K562 (cell line): ENCODE measurements around the gene SIMC1. TPM values are rescaled to one million over a fixed set of nuclear protein-coding genes. Genes with fewer than 3 reads are reported as not detected.

Experiments
- ATF2 ChIP-seq: sonication (generic); formaldehyde crosslinking; IDR thresholded peaks from 2 replicates; pipeline ENCODE4 v1.8.1; 2022; ENCODE audit warnings: missing genetic modification reagents
- CREBBP ChIP-seq: IDR thresholded peaks from one replicate; pipeline ENCODE4 v1.6.1; 2012; ENCODE audit warnings: low read depth, mild to moderate bottlenecking, control low read depth, inconsistent platforms, low read length
- DIDO1 ChIP-seq: fragments of 450-650 bp; IDR thresholded peaks from 2 replicates; pipeline ENCODE4 v1.6.1; 2016; ENCODE audit warnings: low read depth, missing biosample characterization, missing genetic modification characterization
- FOXA1 ChIP-seq: fragments of 450-650 bp; IDR thresholded peaks from 2 replicates; pipeline ENCODE4 v1.6.1; 2016; ENCODE audit warnings: mild to moderate bottlenecking, borderline replicate concordance
- MCM3 ChIP-seq: fragments of 450-650 bp; IDR thresholded peaks from 2 replicates; pipeline ENCODE4 v1.6.1; 2016
- MCM7 ChIP-seq, 2 experiments: fragments of 450-650 bp; IDR thresholded peaks; 2 replicates each; pipeline ENCODE4 v1.6.1; 2016 to 2018
- MECOM ChIP-seq: fragments of 250-450 bp; sonication (Bioruptor Pico); IDR thresholded peaks from 2 replicates; pipeline ENCODE4 v1.8.0; 2022; ENCODE audit warnings: inconsistent platforms
- NFATC3 ChIP-seq: fragments of 450-650 bp; IDR thresholded peaks from 2 replicates; pipeline ENCODE4 v1.6.1; 2017; ENCODE audit warnings: mild to moderate bottlenecking
- PTRF ChIP-seq: fragments of 450-650 bp; IDR thresholded peaks from 2 replicates; pipeline ENCODE4 v1.6.1; 2016; ENCODE audit warnings: mild to moderate bottlenecking, missing genetic modification characterization, missing compliant biosample characterization
- RERE ChIP-seq: sonication (generic); formaldehyde crosslinking; IDR thresholded peaks from 2 replicates; pipeline ENCODE4 v1.8.0; 2023; ENCODE audit warnings: missing genetic modification reagents, mild to moderate bottlenecking, borderline replicate concordance
- RFX1 ChIP-seq: fragments of 450-650 bp; IDR thresholded peaks from 2 replicates; pipeline ENCODE4 v1.6.1; 2016; ENCODE audit warnings: mild to moderate bottlenecking, moderate library complexity
- TCF7L2 ChIP-seq: fragments of 150-350 bp; IDR thresholded peaks from 2 replicates; pipeline ENCODE4 v1.6.1; 2016; ENCODE audit warnings: low read depth, mild to moderate bottlenecking, low read length, moderate library complexity
- ZNF134 ChIP-seq: fragments of 250-450 bp; sonication (Bioruptor Pico); conservative IDR thresholded peaks from 2 replicates; pipeline ENCODE4 v1.4.0; 2020
- ZNF224 ChIP-seq: sonication (generic); formaldehyde crosslinking; IDR thresholded peaks from 2 replicates; pipeline ENCODE4 v1.8.0; 2022; ENCODE audit warnings: mild to moderate bottlenecking, missing genetic modification reagents
- ZSCAN29 ChIP-seq: fragments of 450-650 bp; IDR thresholded peaks from 2 replicates; pipeline ENCODE4 v1.6.1; 2017
- polyA plus RNA-seq, 8 experiments: library from polyadenylated mRNA; depleted of rRNA in 4 of 8; stranded (reverse) in 5 of 8; unstranded in 3 of 8; fragments of >200 nt; fragmentation: Nextera tagmentation in 2 of 8; fragmentation: Illumina TruSeq in 1 of 8; extraction: Ambion mirVana in 2 of 8; extraction: Trizol in 1 of 8; gene quantifications; 2 replicates each; pipeline versions ENCODE4 v1.2.1 to v1.2.3, GENCODE V29; 2011 to 2014; ENCODE audit warnings: inconsistent platforms in 1 of 8, missing spikeins in 1 of 8
- total RNA-seq, 7 experiments: library from RNA; depleted of rRNA in 6 of 7; stranded (reverse); fragments of >200 nt in 6 of 7; fragmentation: Illumina TruSeq in 2 of 7; extraction: Trizol in 2 of 7; gene quantifications; 2 replicates each; pipeline versions ENCODE4 v1.2.1 to v1.2.3, GENCODE V29; 2011 to 2021; ENCODE audit warnings: low replicate concordance in 1 of 7
- TF ChIP-seq, protein P1 (sequence below): fragments of 250-450 bp; sonication (Bioruptor Pico); IDR thresholded peaks from 2 replicates; pipeline ENCODE4 v1.8.0; 2022; ENCODE audit warnings: inconsistent platforms, mild to moderate bottlenecking, moderate library complexity, borderline replicate concordance
- TF ChIP-seq, protein P2 (sequence below): fragments of 450-650 bp; formaldehyde crosslinking; IDR thresholded peaks from 2 replicates; pipeline ENCODE4 v1.4.0; 2020; ENCODE audit warnings: mild to moderate bottlenecking, moderate library complexity
- TF ChIP-seq, protein P3 (sequence below): fragments of 200-800 bp; sonication (Bioruptor generic); IDR thresholded peaks from 2 replicates; pipeline ENCODE4 v1.6.1; 2017; ENCODE audit warnings: missing genetic modification characterization, missing compliant biosample characterization

SIMC1 gene
- total and polyA plus RNA-seq, 9 of the 15 experiments (the other 6 are each of a cell fraction or from before 2014, with no cell fraction given): 7.2 to 36.3 (median 14.7) TPM

DNA sequence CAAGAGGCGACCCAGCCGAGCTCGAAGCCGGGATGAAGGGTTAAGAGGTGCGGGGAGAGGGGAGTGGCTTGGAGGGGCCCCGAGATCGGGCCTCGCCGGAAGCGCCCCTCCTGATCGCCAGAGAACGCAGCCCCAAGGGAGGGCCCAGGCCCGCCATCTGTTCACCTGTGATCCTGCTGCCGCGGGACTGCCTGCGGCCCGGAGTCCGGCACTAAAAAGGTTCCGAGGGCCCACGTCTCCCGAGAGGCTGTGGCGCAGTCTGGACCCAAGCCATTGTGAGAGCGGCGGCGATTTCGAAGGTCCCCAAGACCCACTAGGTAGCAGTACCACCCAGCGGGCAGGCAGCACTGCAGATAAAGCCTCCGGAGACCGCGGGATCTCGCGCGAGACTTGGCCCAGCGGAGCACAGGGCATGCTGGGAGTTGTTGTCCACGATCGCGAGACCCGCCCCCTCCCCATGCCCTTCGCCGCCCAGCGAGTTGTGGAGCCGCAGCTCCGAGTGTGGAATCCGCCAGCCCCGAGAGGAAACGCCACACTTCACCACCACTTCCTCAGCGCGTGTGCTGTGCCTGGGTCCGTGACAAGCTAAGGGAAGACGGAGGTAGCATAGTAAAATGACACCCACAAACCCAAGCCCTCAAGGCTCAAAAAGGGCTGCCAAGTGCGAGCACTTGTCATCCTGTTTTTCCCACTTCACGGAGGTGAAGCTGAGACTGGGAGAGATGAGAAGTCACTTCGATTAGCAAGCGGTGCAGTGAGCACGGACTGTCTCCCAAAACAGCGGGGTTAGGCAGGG, 123.4 kb downstream of the SIMC1 start, which contains the start of gene KIAA1191 (continued):
- no peak for TF ChIP-seq RERE
- TF ChIP-seq, protein P1, sequence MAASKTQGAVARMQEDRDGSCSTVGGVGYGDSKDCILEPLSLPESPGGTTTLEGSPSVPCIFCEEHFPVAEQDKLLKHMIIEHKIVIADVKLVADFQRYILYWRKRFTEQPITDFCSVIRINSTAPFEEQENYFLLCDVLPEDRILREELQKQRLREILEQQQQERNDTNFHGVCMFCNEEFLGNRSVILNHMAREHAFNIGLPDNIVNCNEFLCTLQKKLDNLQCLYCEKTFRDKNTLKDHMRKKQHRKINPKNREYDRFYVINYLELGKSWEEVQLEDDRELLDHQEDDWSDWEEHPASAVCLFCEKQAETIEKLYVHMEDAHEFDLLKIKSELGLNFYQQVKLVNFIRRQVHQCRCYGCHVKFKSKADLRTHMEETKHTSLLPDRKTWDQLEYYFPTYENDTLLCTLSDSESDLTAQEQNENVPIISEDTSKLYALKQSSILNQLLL (CRISPR knock-in tag): no peak
- TF ChIP-seq MECOM (CRISPR knock-in tag): no peak
- TF ChIP-seq MCM7 (IDR thresholded peaks at IDR 0.05): no peak
- no peak for TF ChIP-seq FOXA1
- TF ChIP-seq, protein P2, sequence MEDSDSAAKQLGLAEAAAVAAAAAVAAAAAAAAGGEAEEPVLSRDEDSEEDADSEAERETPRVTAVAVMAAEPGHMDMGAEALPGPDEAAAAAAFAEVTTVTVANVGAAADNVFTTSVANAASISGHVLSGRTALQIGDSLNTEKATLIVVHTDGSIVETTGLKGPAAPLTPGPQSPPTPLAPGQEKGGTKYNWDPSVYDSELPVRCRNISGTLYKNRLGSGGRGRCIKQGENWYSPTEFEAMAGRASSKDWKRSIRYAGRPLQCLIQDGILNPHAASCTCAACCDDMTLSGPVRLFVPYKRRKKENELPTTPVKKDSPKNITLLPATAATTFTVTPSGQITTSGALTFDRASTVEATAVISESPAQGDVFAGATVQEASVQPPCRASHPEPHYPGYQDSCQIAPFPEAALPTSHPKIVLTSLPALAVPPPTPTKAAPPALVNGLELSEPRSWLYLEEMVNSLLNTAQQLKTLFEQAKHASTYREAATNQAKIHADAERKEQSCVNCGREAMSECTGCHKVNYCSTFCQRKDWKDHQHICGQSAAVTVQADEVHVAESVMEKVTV (CRISPR knock-in tag): no peak
- no peak for TF ChIP-seq TCF7L2
- no peak for TF ChIP-seq NFATC3
- TF ChIP-seq CREBBP: no peak
- TF ChIP-seq DIDO1 (tag): peak; percentile 68; the same call in 1 of the 2 replicates
- TF ChIP-seq ZSCAN29: no peak
- TF ChIP-seq, protein P3, sequence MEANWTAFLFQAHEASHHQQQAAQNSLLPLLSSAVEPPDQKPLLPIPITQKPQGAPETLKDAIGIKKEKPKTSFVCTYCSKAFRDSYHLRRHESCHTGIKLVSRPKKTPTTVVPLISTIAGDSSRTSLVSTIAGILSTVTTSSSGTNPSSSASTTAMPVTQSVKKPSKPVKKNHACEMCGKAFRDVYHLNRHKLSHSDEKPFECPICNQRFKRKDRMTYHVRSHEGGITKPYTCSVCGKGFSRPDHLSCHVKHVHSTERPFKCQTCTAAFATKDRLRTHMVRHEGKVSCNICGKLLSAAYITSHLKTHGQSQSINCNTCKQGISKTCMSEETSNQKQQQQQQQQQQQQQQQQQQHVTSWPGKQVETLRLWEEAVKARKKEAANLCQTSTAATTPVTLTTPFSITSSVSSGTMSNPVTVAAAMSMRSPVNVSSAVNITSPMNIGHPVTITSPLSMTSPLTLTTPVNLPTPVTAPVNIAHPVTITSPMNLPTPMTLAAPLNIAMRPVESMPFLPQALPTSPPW (CRISPR knock-in tag): peak; percentile 62
- no peak for TF ChIP-seq ATF2 (CRISPR knock-in tag)
- no peak for TF ChIP-seq PTRF (tag)
- no peak for TF ChIP-seq ZNF134
- TF ChIP-seq ZNF224 (CRISPR knock-in tag): no peak
- TF ChIP-seq RFX1: no peak
- no peak for TF ChIP-seq MCM3
